ENCODE data around the gene SLC38A3.

DNA sequence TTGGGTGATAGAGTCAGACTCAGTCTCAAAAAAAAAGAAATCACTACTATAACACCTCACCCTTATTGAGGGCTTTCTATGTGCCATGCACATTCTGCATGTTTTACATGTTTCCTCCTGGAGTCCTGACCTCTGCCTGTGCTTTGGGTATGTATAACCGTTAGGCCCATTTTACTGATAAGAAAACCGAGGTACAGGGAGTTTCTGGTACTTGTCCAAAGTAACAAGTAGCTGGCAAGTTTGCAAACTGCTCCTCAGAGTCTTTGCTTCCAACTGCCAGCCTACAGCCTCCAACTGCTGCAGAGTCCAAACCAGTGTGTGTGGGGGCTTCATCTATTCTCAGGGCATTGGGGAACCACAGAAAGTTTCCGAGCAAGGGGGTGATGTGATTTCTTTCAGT is 27.2 kb downstream of the SLC38A3 start:
- TF ChIP-seq EZH2phosphoT487 (IDR thresholded peaks at IDR 0.05; ENCODE audit: insufficient read depth, low read depth) (no peak), EZH2 (IDR thresholded peaks at IDR 0.05; ENCODE audit: insufficient read depth, poor library complexity, severe bottlenecking) (no peak)

All from GM23248 (cell line).